HG03571 (cell line): ENCODE results near the gene SPI1.
"Not testable (repeated sequence)": the region's sequence is repeated elsewhere in the genome, so short reads cannot be mapped to it uniquely, and the experiment has no call there.

Experiments
- ATAC-seq: cut with Tn5 transposase; IDR thresholded peaks from one replicate; pipeline ENCODE4 v1.9.1; 2021; ENCODE audit not compliant: unreplicated experiment

SPI1 gene

DNA sequence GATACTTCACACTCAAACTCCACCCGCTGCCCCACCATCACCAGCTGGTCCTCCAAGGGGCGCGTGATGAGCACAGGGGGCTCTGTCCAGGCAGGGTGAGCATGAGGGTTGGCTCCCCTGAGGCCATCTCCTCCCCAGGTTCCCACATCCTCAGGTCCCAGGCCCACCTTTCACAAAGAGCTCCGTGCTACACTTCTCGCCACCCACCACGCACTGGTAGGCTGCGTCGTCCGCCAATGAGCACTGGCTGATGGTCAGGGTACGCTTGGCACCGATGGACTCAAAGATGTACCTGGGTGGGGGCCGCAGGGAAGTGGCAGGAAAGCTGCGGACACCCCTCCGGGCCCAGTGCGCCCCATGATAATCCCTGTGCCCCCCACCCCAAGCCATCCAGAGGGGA lies 35.5 kb downstream of the SPI1 start:
- no peak for ATAC-seq

DNA sequence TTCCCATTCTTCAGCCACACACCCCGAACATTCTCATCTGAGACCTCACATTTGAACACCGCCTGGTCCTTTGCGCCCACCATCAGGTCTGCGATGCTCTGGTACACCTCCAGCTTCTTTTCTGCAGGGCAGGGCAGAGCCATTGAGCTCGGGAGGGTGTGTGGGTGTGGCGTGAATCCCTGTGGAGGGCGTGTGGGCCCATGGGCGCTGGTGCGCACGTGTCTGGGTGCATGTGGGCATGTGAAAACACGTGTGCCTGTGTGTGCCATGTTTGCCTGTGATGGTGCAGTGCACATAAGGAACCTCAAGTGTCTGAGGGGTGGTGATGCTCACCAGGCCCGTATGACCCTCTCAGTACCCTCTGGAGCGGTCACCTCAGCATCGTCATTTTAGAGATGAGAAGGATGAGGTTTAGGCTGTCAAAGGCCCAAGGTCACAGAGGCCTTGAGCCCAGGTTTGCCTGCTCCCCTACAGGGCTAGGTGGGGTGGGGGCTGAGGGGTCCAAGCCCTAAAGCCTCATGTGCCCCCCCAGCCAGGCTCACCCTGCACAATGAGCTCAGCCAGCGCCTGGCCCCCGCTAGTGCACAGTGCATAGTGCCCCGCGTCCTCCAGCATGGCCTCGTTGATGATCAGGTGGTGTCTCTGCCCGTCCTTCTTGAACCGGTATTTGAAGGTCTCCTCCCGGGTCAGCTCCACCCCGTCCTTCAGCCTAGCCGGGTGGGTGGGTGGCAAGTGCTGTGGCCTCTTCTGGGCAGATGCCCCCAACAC lies 36.1 kb downstream of the SPI1 start:
- no peak for ATAC-seq

DNA sequence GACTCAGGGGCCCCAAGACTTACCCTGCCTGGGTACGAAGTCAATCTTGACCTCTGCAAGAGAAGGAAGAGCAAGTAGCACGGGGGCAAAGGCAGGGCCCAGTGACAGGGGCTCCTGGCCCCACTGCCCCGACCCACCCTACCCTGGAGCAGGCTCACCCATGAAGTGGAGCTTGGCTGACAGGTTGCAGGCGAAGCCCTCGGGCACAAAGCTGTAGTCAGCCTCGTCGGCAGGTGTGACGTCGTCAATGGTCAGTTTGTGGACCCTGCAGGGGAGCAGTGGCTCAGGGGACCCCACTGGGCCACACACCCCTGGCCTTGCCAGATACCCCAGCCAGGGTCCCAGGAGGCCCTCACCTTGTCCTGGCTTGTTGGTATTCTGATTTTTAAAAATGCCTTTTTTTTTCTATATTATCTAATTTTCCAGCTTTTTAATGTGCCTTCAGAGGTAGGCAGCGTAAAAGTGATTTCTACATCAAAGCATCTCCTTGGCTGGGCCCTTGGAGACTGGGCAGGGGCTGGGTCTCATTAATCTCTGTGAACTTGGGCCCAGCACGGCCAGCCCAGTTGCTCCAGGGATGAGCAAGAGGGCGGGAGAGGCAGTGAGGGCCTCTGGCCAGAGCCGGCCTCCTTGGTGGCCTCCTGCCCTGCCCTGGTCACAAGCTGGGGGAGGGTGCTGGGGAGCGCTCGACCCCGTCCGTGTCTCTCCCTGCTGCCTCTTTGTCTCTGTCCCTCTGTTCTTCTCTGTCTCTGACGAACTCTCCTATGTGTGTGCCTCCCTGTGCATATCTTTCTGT lies 37.2 kb downstream of the SPI1 start:
- no peak for ATAC-seq

DNA sequence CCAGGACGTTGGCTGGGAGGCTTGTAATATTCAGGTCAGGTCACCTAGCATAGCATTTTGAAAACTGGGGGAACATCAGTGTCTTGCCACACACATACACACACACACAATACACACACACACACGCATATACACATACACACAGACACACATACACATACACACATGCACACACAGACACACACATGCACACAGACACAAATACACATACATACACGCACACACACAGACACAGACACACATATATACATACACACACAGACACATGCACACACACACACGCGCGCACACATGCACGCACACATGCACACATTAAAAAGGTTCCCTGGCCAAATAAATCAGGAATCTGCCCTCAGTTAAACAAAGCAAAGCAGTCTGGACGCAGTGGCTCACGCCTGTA lies 38.3 kb downstream of the SPI1 start:
- ATAC-seq, result no peak

DNA sequence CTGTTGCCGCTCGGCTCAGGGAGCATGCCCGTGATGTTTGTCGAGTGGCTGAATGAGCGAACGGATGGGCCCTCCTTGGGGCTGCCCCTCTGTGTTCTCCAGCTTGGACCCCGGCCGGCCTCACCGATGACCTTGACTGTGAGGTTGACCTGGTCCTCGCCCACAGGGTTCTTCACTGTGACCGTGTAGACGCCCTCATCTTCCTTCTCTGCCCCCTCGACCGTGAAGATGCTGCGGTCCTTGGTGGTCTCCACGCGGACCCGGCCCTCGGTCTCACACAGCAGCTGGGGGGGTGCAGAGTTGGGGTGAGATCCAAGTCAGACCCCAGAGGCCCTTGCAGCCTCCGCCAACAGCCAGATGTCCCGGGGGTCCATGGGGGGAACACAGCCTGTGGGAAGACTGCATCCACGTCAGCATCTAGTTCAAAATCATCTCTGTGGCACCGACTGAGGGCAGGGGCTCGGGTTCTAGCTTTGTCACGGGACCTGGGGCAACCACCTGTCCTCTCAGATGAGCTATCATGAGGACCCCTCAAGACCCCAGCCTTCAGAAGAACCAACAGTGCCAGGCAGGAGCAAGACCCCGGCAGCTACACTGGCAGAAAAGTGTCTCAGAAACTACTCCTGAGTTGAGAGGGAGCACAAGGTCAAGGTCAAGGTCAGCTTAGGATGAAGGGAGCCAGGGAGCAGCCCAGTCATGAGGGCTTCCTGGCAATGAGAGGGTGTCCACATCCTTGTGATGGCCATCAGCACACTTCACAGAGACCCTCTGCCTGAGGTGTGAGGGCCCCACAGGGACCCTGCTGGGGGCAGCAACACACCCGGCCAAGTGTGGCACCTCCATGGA lies 39.7 kb downstream of the SPI1 start:
- no peak for ATAC-seq

DNA sequence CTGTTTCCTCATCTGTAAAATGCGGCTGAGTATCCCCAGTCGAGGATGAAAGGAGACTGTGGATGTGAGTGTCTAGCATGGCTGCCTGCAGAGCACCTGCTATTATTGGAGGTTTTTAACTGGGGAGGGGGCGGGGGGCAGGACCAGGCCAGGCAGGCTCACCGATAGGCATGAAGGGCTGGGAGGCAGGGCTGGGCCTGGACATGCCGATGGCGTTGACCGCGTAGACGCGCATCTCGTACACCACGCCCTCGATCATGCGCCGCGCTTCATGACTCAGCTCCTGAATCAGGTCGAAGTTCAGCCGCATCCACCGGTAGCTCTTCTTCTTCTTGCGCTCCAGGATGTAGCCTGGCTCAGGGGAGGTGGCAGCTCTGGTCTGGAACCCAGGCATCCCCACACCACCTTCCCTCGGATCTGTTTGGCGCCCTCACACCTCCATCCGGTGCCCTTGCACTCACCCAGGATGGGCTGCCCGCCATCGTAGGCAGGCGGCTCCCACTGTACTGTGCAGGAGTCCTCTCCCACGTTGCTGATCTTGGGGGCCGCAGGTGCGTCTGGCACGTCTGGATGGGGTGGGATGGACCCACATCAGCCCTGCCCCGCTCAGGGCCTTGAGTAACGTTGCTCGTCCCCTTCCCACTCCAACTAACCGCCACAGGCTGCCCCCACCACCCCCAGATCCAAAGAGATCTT lies 41.0 kb downstream of the SPI1 start:
- ATAC-seq, result no peak

DNA sequence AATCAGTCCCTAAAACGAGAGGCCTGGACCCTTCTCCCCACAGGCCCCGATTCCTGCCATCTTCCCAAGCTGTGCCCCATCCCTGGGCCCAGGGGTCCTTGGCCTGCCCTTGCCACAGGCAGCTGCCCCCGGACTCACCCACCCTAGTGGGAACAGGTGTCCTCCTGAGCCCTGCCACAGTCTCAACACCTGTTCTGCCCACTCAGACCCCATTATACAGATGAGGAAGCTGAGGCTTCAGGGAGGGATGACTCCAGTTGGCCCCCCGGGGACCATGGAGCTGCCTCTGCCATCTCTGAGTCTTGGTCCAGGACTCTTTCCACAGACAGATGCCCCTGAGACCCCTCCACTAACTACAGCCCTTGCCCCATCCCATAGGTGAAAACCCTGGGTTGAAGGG lies 41.8 kb downstream of the SPI1 start:
- ATAC-seq, result no peak

DNA sequence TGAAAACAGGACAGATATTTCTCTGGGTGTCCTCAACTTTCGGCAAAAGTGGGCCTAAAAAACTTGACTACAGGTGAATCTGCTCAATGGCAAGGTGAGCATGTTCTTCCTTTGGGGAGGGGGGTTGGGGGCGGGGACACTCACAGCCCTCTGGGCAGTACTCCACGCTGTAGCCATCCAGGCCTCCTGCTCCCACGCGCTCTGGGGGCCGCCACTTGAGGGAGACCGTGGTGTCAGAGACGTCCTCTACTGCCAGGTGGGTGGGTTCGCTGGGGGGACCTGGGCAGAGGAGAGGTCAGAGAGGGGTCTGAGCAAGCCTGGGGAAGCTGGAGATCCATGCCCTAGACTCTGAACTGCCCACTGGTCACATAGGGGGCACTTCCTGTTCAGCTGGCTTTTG lies 42.6 kb downstream of the SPI1 start:
- ATAC-seq, result no peak

DNA sequence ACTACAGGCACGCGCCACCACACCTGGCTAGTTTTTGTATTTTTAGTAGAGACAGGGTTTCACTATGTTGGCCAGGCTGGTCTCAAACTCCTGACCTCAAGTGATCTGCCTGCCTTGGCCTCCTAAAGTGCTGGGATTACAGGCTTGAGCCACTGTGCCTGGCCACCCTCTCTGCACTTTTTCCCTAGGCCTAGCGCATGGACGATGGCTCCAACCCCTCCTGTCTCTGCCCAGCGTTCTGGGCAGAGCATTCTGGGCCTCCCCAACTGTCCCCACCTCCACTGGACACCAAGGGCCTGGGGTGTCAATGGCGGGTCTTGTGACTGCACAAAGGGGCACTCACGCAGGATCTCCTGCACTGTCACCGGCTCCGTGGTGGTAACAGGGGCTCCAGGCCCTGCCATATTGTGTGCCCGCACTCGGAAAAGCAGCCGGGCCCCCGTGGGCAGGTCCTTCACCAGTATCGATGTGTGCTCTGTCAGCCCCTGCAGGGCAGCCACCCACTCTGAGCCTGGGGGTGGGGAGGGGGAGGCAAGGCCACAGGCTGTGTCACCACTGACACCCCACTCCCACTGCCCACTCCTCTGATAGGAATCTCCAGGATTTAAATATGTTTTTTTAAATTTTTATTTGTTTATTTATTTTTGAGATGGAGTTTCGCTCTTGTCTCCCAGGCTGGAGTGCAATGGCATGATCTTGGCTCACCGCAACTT lies 43.5 kb downstream of the SPI1 start:
- ATAC-seq, result not testable (repeated sequence)

DNA sequence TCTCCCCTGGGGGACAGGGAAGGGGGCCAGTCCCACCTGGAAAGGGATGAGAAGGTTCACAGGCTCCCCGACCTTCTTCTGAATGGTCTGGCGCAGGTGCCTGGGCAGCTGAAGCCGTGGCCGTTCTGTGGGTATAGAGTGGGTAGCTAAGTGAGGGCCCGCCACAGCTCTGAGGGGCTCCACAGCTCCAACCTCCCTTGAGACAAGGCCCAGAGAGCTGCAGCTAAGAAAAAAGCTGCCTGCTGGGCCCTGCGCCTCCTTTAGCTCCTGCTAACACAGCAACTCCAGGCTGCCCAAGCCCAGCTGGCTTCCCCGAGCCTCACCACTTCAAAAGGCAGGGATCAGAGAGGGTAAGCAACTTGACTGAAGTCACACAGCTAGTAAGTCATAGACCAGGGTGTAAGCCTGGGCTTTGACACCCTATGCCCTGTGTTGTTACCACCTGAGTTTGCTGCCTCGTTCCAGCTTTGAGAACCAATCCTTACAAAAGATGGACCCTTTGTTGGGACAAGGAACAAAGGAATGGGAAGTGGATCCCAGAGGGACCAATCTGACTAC lies 44.4 kb downstream of the SPI1 start:
- no peak for ATAC-seq

DNA sequence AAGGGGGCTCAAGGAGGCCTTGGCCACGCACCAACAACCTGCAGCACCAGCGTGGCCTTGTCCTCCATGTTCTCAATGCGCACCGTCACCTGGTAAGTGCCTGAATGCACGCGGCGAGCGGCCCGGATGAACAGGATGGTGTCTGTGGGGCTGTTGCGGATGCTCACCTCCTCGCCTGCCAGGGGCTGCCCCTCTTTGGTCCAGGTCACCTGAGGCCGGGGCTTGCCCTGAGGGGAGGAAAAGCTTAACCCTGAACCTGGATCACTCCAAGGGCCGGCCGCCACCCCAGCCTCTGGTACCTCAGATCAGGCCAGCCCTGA lies 44.9 kb downstream of the SPI1 start:
- ATAC-seq, result no peak

DNA sequence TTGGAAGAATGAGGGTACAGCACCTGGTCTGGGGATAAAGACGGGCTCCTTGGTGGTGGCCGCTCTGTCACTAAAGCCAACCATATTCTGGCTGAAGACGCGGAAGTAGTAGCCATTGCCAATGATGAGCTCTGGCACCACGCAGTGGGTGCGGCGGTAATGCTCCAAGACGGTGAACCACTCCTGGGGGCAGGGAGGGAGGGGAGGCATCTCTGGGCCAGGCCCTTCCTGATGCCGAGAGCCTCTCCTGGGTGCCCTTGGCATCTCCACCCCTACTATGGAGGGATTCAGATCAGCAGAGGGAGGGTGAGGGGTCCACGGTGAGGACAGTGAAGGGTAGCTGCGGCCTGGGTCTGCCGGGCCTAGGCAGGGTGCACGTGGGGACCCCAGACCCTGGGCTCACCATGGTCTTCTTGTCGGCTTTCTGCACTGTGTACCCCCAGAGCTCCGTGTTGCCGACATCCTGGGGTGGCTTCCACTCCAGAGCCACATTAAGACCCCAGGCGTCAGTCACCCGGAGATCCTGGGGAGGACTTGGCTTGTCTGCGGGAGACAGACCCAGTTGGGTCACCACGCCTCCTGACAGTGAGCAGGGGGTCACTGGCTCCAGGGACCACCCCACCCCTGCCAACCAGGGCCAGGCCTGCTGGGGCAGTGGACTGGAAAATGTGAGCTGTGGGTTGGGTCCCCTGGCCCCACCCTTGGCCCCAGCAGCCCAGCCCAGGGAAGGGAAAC lies 45.4 kb downstream of the SPI1 start:
- ATAC-seq, result no peak

DNA sequence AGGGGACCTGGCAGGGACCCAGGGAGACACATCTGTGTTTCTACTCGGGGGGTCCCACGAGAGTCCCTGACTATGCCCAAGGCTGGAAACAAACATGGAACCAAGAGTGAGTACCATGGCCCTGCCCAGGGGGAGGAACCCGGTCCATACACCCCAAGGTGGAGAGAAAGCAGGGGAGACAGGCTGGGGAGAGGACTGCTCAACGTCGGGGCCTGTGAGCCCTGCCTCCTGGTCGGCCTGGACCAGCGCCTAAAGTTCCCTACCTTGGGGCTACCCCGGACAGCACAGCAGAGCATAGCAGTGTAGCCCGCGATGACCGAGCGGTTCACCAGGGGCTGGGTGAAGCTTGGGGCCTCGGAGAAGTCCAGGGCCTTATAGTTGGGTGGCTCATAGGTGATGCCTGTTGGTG lies 46.0 kb downstream of the SPI1 start:
- ATAC-seq, result no peak

DNA sequence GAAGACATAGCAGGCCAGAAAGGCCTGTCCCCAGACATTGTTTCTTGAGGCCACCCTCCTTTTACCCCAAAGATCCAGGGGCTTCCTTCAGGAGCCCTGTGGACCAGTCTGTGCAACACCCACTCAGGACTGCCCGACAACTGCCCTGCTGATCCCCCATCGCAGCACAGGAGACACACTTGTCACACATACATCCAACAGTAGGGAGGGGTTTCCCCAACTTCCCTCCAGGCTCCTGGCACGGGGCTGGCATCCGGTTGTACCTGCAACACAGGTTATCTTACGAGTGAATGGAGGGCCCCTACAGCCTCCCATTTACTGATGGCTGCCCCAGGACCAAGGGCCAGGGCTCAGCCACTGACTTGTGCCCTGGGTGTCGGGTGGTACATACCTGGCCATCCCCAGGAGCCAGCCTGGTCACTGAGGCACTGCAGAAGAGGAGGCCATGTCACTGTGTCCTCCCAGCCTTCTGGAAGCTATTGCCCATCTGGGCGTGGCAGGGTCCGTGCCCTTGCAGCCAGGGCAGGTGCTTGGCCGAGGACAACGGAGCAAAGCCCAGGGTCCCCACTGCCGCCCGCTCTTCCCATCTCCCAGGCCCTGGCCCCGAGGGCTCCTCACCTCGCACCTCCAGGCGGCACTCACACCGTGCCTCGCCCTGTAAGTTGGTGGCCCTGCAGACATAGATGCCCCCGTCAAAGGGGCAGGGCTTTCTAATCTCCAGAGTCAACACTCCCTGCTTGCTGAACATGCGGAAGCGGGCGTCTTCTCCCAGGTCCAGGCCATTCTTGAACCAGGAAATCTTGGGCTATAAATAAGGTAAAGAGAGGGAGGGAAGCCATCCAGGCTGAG lies 46.7 kb downstream of the SPI1 start:
- ATAC-seq, result no peak

DNA sequence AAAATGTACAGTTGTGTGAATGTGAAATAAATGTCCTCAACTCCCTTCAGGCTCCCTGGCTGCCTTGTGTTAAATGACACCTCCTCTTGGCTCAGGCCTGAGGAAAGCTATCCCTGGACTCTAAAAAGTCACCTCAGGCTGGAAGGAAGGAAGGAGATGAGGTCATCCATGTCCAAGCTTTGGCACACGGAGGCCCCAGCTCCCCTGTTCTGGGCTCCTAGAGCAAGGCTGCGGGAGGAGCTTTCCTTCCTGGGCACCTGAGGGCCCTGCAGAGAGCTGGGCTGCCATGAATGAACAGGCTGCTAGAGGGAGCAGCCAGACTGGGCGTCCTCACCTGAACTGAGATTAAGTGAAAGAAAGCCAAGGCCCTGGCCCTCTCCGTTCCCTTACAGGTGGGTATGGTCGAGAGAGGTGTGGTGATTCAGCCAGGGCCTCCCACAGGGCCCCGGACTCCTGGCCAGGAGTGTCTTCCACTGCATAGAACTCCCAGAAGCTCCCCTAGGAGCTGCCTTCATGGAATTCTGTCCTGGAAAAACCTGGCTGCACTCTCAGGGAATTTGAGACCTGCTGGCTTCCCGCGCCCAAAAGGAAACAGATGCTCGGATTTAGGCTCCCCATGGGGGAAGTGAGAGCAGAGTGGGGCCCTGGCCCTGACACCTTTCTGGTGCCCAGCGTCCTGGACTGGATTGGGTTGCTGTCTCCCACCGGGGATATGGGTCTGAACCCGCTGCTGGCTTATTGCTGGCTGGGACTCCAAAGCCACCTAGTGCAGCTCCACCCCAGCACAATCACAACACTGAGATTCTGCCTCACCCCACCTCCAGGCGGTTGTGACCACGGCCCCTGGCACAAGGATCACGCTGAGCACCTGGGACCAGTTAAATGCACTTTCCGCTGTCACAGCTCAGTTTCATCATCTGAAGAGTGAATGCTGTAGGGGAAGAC lies 48.1 kb downstream of the SPI1 start:
- no peak for ATAC-seq

DNA sequence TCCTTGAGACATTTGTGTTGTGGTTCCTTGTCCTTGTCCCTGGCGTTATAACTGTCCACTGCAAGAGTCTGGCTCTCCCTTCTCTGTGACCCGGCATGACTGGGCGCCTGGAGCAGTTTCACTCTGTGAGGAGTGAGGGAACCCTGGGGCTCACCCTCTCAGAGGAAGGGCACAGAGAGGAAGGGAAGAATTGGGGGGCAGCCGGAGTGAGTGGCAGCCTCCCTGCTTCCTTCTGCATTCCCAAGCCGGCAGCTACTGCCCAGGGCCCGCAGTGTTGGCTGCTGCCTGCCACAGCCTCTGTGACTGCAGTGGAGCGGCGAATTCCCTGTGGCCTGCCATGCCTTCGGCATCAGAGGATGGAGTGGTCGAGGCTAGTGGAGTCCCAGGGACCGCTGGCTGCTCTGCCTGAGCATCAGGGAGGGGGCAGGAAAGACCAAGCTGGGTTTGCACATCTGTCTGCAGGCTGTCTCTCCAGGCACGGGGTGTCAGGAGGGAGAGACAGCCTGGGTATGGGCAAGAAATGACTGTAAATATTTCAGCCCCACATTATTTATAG lies 48.8 kb downstream of the SPI1 start:
- no peak for ATAC-seq
